ENCODE results near the gene UBQLN1.

GRCh38 chr9:83617299-83617698, 90.5 kb downstream of the UBQLN1 start:
- no peak for TF ChIP-seq POLR2AphosphoS5 (IDR thresholded peaks at IDR 0.05)
- TF ChIP-seq CTCF (IDR thresholded peaks at IDR 0.05) = no peak

All from transverse colon (tissue), 4 donors.